Breast epithelium (tissue), 4 donors: ENCODE measurements around the gene REM2. TPM values are rescaled to one million over a fixed set of nuclear protein-coding genes. Genes with fewer than 3 reads are reported as not detected.

ENCODE experiments used
- DNase-seq, 2 donors: peaks; one replicate each; pipeline ENCODE4 v3.0.0-alpha.2; 2019; ENCODE audit warnings: low spot score in 2 of 2
- H3K27ac ChIP-seq, 2 donors: fragments of 200-600 bp; sonication (generic) in 1 of 2; one replicate each; pipeline ENCODE4 v1.5.1; 2016 to 2019; ENCODE audit warnings: mild to moderate bottlenecking in 1 of 2
- H3K27me3 ChIP-seq, 2 donors: fragments of 200-600 bp; sonication (generic) in 1 of 2; one replicate each; pipeline versions ENCODE4 v1.5.1 to v1.6.0; 2017 to 2019; ENCODE audit warnings: control low read depth in 1 of 2, mild to moderate bottlenecking in 1 of 2
- H3K36me3 ChIP-seq: fragments of 200-600 bp; one replicate; pipeline ENCODE4 v1.5.1; 2019
- H3K4me1 ChIP-seq, 2 donors: fragments of 200-600 bp; sonication (generic); one replicate each; pipeline ENCODE4 v1.5.1; 2016 to 2019; ENCODE audit warnings: control low read depth in 1 of 2
- H3K4me3 ChIP-seq, 3 donors: fragments of 200-600 bp; sonication (generic); 1 replicate in 2 of 3; 2 replicates in 1 of 3; pipeline ENCODE4 v1.5.1; 2016 to 2019; ENCODE audit warnings: mild to moderate bottlenecking in 3 of 3, moderate library complexity in 2 of 3
- H3K9me3 ChIP-seq, 2 donors: fragments of 200-600 bp; sonication (generic) in 1 of 2; one replicate each; pipeline ENCODE4 v1.5.1; 2016 to 2019; ENCODE audit warnings: control low read depth in 1 of 2
- POLR2A ChIP-seq: fragments of 450-650 bp; IDR thresholded peaks from one replicate; pipeline ENCODE4 v1.6.1; 2016; ENCODE audit warnings: antibody characterized with exemption, mild to moderate bottlenecking, moderate library complexity
- POLR2AphosphoS5 ChIP-seq, 3 donors: sonication (generic); formaldehyde crosslinking; IDR thresholded peaks; one replicate each; pipeline ENCODE4 v1.6.1; 2017; ENCODE audit warnings: antibody characterized with exemption in 3 of 3
- intact Hi-C: fragments of 100-400 bp; cut with DNase I; formaldehyde crosslinking; loops from one replicate; pipeline ENCODE4 v1.15.1; 2023; ENCODE audit warnings: low total_unique reads
- total RNA-seq, 3 donors: library from RNA; depleted of rRNA; stranded (reverse); fragments of >200 nt; gene quantifications; one replicate each; pipeline ENCODE4 v1.1.0, GENCODE V29; 2016
- TF ChIP-seq, protein P1 (sequence below), 3 donors: fragments of 450-650 bp; IDR thresholded peaks; one replicate each; pipeline ENCODE4 v1.5.1; 2016 to 2017; ENCODE audit warnings: antibody characterized with exemption in 3 of 3, mild to moderate bottlenecking in 3 of 3, moderate library complexity in 3 of 3

Gene REM2
- total RNA-seq, 3 donors from 2014 or later = 0.96 to 1.3 (median 1.2) TPM

GRCh38 chr14:22885975-22886374 is 3.0 kb downstream of the REM2 start:
- Histone ChIP-seq H3K9me3 (no peaks in the 10 kb centered on the region), H3K27ac (peak overlapping the region; percentile 89 to 91), H3K27me3 (no peaks in the 10 kb centered on the region), H3K36me3 (no peaks in the 10 kb centered on the region), H3K4me3 (peak overlapping the region; percentile 46 to 74 (median 69)), H3K4me1 (peaks cover 0 to 14% of the 10 kb centered on the region in 2 donors)
- no peak for TF ChIP-seq POLR2AphosphoS5 (IDR thresholded peaks at IDR 0.05)
- no peak for TF ChIP-seq POLR2A
- TF ChIP-seq, protein P1, sequence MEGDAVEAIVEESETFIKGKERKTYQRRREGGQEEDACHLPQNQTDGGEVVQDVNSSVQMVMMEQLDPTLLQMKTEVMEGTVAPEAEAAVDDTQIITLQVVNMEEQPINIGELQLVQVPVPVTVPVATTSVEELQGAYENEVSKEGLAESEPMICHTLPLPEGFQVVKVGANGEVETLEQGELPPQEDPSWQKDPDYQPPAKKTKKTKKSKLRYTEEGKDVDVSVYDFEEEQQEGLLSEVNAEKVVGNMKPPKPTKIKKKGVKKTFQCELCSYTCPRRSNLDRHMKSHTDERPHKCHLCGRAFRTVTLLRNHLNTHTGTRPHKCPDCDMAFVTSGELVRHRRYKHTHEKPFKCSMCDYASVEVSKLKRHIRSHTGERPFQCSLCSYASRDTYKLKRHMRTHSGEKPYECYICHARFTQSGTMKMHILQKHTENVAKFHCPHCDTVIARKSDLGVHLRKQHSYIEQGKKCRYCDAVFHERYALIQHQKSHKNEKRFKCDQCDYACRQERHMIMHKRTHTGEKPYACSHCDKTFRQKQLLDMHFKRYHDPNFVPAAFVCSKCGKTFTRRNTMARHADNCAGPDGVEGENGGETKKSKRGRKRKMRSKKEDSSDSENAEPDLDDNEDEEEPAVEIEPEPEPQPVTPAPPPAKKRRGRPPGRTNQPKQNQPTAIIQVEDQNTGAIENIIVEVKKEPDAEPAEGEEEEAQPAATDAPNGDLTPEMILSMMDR (IDR thresholded peaks at IDR 0.05) = no peak
- DNase-seq = no peak
- intact Hi-C loops = no loop called here

DNA sequence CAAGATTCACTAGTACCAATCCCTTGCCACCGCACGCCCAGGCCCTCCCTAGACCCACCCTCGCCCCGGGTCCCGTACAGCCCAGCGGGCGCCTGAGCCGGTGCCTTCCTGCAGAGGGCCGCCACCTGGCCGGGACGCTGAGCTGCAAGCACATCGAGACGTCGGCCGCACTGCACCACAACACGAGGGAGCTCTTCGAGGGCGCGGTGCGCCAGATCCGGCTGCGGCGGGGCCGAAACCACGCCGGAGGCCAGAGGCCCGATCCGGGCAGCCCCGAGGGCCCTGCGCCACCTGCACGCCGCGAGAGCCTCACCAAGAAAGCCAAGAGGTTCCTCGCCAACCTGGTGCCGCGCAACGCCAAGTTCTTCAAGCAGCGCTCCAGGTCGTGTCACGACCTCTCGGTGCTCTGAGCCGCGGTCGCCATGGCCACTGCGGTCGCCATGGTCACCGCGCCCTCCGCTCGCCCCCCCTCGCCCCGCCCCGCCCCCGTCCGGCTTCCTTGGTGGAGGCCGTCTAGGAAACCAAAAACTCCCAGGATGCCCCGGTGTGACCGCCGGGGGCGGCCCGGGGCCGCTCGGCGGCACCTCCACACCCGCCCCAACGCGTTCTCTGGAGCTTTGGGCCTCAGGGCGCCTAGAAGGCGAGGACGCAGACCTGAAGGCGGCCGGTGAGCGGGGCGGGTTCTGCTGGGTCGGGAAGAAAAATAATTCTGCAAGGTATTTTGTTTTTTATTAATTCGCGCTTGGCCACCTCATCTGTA is 3.7 kb downstream of the REM2 start:
- peaks cover 0 to 14% of the 10 kb centered on the region in 2 donors for H3K4me1 ChIP-seq

GRCh38 chr14:22887260-22887989 is 4.4 kb downstream of the REM2 start:
- Histone ChIP-seq H3K9me3 (no peaks in the 10 kb centered on the region), H3K36me3 (no peaks in the 10 kb centered on the region), H3K4me3 (peak overlapping the region; percentile 46 to 74 (median 69)), H3K4me1 (peaks cover 0 to 10% of the 10 kb centered on the region in 2 donors), H3K27me3 (no peaks in the 10 kb centered on the region), H3K27ac (peak overlapping the region; percentile 89 to 91)
- intact Hi-C loops = no loop called here
- TF ChIP-seq POLR2AphosphoS5 (IDR thresholded peaks at IDR 0.05) (peak in 2 of 3 donors; percentile 38 to 52), POLR2A (no peak)
- TF ChIP-seq, protein P1 (IDR thresholded peaks at IDR 0.05) = no peak
- peak in 1 of 2 donors; percentile 79 for DNase-seq

More for the DNA sequence above, 3.7 kb downstream of the REM2 start:
- Histone ChIP-seq H3K36me3 (no peaks in the 10 kb centered on the region), H3K9me3 (no peaks in the 10 kb centered on the region), H3K4me3 (peak overlapping the region; percentile 46 to 74 (median 69)), H3K27ac (peak overlapping the region; percentile 89 to 91), H3K27me3 (no peaks in the 10 kb centered on the region)
- intact Hi-C loops = no loop called here
- DNase-seq = peak; percentile 73 to 82
- TF ChIP-seq POLR2AphosphoS5 (IDR thresholded peaks at IDR 0.05) (no peak), POLR2A (peak; percentile 25)
- TF ChIP-seq, protein P1 (IDR thresholded peaks at IDR 0.05) = peak in 2 of 3 donors; percentile 20 to 31

DNA sequence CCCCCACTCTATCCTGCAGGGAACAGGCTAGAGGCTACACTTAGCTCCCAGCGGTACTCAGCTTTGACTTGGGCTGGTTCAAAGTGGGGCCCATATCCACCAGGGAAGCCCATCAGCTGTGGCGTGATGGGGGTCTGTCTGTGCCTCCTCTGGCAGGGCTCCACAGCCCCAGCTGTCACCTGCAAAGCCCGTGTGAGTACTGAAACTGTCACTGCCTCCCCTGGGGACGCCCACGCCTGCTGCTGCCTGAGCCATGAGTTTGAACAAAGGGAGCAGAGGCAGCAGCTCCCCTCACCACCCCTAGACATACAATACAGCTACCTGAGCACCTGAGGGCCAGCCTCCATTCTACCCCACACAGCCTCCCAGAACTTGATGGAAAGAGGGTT is 5.0 kb downstream of the REM2 start:
- Histone ChIP-seq H3K27ac (peak overlapping the region; percentile 89 to 91), H3K4me3 (peak overlapping the region in 2 of 3 donors; percentile 69 to 74), H3K9me3 (no peaks in the 10 kb centered on the region), H3K4me1 (peaks cover 0 to 6% of the 10 kb centered on the region in 2 donors), H3K36me3 (no peaks in the 10 kb centered on the region), H3K27me3 (no peaks in the 10 kb centered on the region)
- intact Hi-C loops = loop anchor here (1.0 kb wide), 1 partner anchor 16 kb away; no protein-coding TSS in a partner anchor
- DNase-seq = no peak
- TF ChIP-seq POLR2A (no peak), POLR2AphosphoS5 (IDR thresholded peaks at IDR 0.05) (no peak)
- TF ChIP-seq, protein P1 (IDR thresholded peaks at IDR 0.05) = no peak
